ENCODE measurements around the gene INPP5B.

INPP5B gene

GRCh38 chr1:37814252-37814651 is 132.6 kb downstream of the INPP5B start:
- peaks cover 11% of the 10 kb centered on the region for H3K36me3 ChIP-seq (replicated peaks; ENCODE audit: low read depth, low read length)

DNA sequence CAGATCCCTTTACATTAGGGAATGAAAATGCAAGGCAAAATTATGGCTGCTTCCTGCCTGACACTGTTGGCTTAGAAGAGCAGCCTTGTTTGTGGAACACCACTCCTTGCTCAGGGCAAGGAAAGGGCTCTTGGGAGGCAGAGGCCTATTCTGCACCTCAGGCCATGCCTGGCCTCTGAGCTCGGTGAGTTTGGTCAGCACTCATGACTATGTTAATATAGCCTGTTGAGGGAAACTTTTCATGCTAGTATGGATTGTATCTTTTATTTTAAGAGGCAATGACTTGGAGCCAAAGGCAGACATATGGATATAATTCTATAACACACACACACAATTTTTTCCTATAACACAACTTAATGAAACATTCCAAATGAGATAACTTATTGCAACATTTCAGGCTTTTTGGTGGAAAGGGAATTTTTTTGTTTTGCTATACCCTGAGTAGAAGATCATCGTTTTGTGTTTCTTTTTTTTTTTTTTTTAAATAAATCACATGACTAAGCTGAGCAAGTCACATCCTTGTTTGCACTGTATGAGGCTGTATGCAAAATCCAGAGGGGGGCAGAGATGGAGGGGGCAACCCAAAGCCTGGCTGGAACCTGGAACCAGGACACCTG is 133.2 kb downstream of the INPP5B start:
- Histone ChIP-seq H3K4me2 (ENCODE audit: low read length) (no peak overlapping the region), H2AFZ (ENCODE audit: low read depth, low read length) (no peak overlapping the region), H3K79me2 (ENCODE audit: low read length) (peaks cover 5% of the 10 kb centered on the region; the same call in 1 of the 2 replicates), H3K9me3 (ENCODE audit: insufficient read depth, low read length) (no peaks in the 10 kb centered on the region), H3K4me3 (ENCODE audit: low read length) (no peak overlapping the region), H3K27me3 (ENCODE audit: low read depth, low read length) (no peaks in the 10 kb centered on the region), H4K20me1 (ENCODE audit: insufficient read depth, low read length) (no peaks in the 10 kb centered on the region), H3K36me3 (replicated peaks; ENCODE audit: low read depth, low read length) (peaks cover 7% of the 10 kb centered on the region), H3K4me1 (ENCODE audit: low read length) (peaks cover 5% of the 10 kb centered on the region), H3K27ac (ENCODE audit: low read length) (no peak overlapping the region), H3K9ac (ENCODE audit: low read length) (no peak overlapping the region)
- TF ChIP-seq EZH2phosphoT487 (IDR thresholded peaks at IDR 0.05; ENCODE audit: low read depth), result no peak
- no peak for TF ChIP-seq CTCF (IDR thresholded peaks at IDR 0.05; ENCODE audit: low read depth, low read length)

More at GRCh38 chr1:37814252-37814651, 132.6 kb downstream of the INPP5B start:
- Histone ChIP-seq H3K9me3 (ENCODE audit: insufficient read depth, low read length) (no peaks in the 10 kb centered on the region), H3K79me2 (ENCODE audit: low read length) (no peaks in the 10 kb centered on the region), H3K27me3 (ENCODE audit: low read depth, low read length) (no peaks in the 10 kb centered on the region), H2AFZ (ENCODE audit: low read depth, low read length) (no peak overlapping the region), H3K4me1 (ENCODE audit: low read length) (peaks cover 2% of the 10 kb centered on the region), H4K20me1 (ENCODE audit: insufficient read depth, low read length) (no peaks in the 10 kb centered on the region), H3K4me3 (ENCODE audit: low read length) (no peak overlapping the region), H3K4me2 (ENCODE audit: low read length) (no peak overlapping the region), H3K27ac (ENCODE audit: low read length) (no peak overlapping the region), H3K9ac (ENCODE audit: low read length) (no peak overlapping the region)
- TF ChIP-seq EZH2phosphoT487 (IDR thresholded peaks at IDR 0.05; ENCODE audit: low read depth) (no peak), CTCF (IDR thresholded peaks at IDR 0.05; ENCODE audit: low read depth, low read length) (no peak)

DNA sequence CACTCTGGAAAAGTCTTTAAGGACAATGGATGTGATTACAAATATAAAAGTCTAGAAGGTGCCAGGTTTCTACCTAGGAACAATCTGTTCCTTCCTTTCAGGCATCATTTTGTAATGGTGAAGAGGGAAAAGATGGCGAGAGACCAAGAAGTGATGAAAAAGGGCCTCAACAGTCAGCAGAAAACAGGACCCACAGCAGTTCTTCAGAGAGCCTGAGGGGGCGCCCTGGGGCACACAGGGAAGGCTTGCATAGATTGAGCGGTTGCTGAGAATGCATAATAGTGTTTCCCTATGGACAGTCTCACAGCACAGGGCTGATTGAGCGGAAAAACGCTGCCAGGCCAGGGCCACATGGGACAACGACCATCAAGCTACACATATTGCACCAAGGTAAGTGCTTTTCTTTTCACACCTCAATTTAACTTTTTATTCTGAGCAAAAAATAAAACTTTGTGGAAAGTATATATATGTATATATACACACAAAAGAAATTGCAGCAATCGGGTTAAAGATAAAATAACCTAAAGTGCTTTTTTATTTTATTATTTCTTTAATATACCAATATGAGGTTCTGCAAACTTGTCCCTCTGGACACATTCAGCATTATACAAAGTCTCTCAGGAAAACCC is 135.7 kb downstream of the INPP5B start:
- Histone ChIP-seq H3K79me2 (ENCODE audit: low read length) (peaks cover 26% of the 10 kb centered on the region), H3K27me3 (ENCODE audit: low read depth, low read length) (no peaks in the 10 kb centered on the region), H3K9me3 (ENCODE audit: insufficient read depth, low read length) (no peaks in the 10 kb centered on the region), H3K4me3 (ENCODE audit: low read length) (no peak overlapping the region), H2AFZ (ENCODE audit: low read depth, low read length) (no peak overlapping the region), H3K4me2 (ENCODE audit: low read length) (no peak overlapping the region), H4K20me1 (ENCODE audit: insufficient read depth, low read length) (peaks cover 9% of the 10 kb centered on the region), H3K36me3 (replicated peaks; ENCODE audit: low read depth, low read length) (peaks cover 4% of the 10 kb centered on the region), H3K9ac (ENCODE audit: low read length) (no peak overlapping the region), H3K27ac (ENCODE audit: low read length) (no peak overlapping the region), H3K4me1 (ENCODE audit: low read length) (peaks cover 13% of the 10 kb centered on the region)
- no peak for TF ChIP-seq EZH2phosphoT487 (IDR thresholded peaks at IDR 0.05; ENCODE audit: low read depth)
- TF ChIP-seq CTCF (IDR thresholded peaks at IDR 0.05; ENCODE audit: low read depth, low read length), result peak; percentile 71
